Ovary (tissue), 3 donors: Measurements from ENCODE around the gene ALX4.

Experiments used
- CTCF ChIP-seq, 3 donors: fragments of 450-650 bp in 2 of 3; fragments of 200-600 bp in 1 of 3; IDR thresholded peaks; one replicate each; pipeline versions ENCODE4 v1.5.1 to v1.8.0; 2016 to 2022; ENCODE audit warnings: antibody characterized with exemption in 3 of 3, mild to moderate bottlenecking in 1 of 3
- POLR2A ChIP-seq: fragments of 450-650 bp; IDR thresholded peaks from one replicate; pipeline ENCODE4 v1.6.1; 2017; ENCODE audit warnings: antibody characterized with exemption, mild to moderate bottlenecking, moderate library complexity
- donor health status: DM: no; HTN: no; CAD: no.

GRCh38 chr11:44285756-44286155 lies 24.2 kb downstream of the ALX4 start:
- no peak for TF ChIP-seq CTCF (IDR thresholded peaks at IDR 0.05)
- TF ChIP-seq POLR2A, result no peak
